Measurements from ENCODE around the gene RAB1B.
"Not testable (repeated sequence)": the region's sequence is repeated elsewhere in the genome, so short reads cannot be mapped to it uniquely, and the experiment has no call there.

Gene RAB1B

GRCh38 chr11:66239998-66240780, 28.2 kb upstream of the RAB1B start:
- DNase-seq (ENCODE audit: low spot score): no peak

- no peak for DNase-seq (ENCODE audit: low spot score)
Measured at GRCh38 chr11:66240781-66241136, 27.7 kb upstream of the RAB1B start.

- DNase-seq (ENCODE audit: low spot score): no peak
Measured at GRCh38 chr11:66242095-66242765, 26.2 kb upstream of the RAB1B start.

- DNase-seq (ENCODE audit: low spot score): no peak
Measured at GRCh38 chr11:66243782-66244535, 24.5 kb upstream of the RAB1B start.

- DNase-seq (ENCODE audit: low spot score): no peak
Measured at GRCh38 chr11:66247295-66247694, 21.1 kb upstream of the RAB1B start.

GRCh38 chr11:66247801-66248200, 20.6 kb upstream of the RAB1B start:
- no peak for DNase-seq (ENCODE audit: low spot score)

GRCh38 chr11:66248903-66249302, 19.5 kb upstream of the RAB1B start:
- no peak for DNase-seq (ENCODE audit: low spot score)

- DNase-seq (ENCODE audit: low spot score): no peak
Measured at GRCh38 chr11:66251809-66252208, 16.6 kb upstream of the RAB1B start.

GRCh38 chr11:66253081-66253480, 15.4 kb upstream of the RAB1B start:
- DNase-seq (ENCODE audit: low spot score): not testable (repeated sequence)

- DNase-seq (ENCODE audit: low spot score): no peak
Measured at GRCh38 chr11:66258473-66258893, 10.0 kb upstream of the RAB1B start.

GRCh38 chr11:66259225-66259624, 9.2 kb upstream of the RAB1B start:
- DNase-seq (ENCODE audit: low spot score): no peak

GRCh38 chr11:66259956-66260355, 8.5 kb upstream of the RAB1B start:
- DNase-seq (ENCODE audit: low spot score): no peak

- no peak for DNase-seq (ENCODE audit: low spot score)
Measured at GRCh38 chr11:66261578-66261977, 6.9 kb upstream of the RAB1B start.

GRCh38 chr11:66262191-66262590, 6.2 kb upstream of the RAB1B start:
- DNase-seq (ENCODE audit: low spot score): no peak

- no peak for DNase-seq (ENCODE audit: low spot score)
Measured at GRCh38 chr11:66262696-66263095, 5.7 kb upstream of the RAB1B start.

- no peak for DNase-seq (ENCODE audit: low spot score)
Measured at GRCh38 chr11:66263231-66263630, 5.2 kb upstream of the RAB1B start.

GRCh38 chr11:66263785-66264184, 4.7 kb upstream of the RAB1B start:
- DNase-seq (ENCODE audit: low spot score): no peak

- DNase-seq (ENCODE audit: low spot score): no peak
Measured at GRCh38 chr11:66264383-66264782, 4.1 kb upstream of the RAB1B start.

- peak; percentile 31 for DNase-seq (ENCODE audit: low spot score)
Measured at GRCh38 chr11:66264914-66265313, 3.5 kb upstream of the RAB1B start.

GRCh38 chr11:66265531-66266377, 2.7 kb upstream of the RAB1B start:
- DNase-seq (ENCODE audit: low spot score): no peak

GRCh38 chr11:66266378-66267038, 1.9 kb upstream of the RAB1B start:
- DNase-seq (ENCODE audit: low spot score): no peak

GRCh38 chr11:66267039-66267378, 1.4 kb upstream of the RAB1B start:
- no peak for DNase-seq (ENCODE audit: low spot score)

Data from CD4-positive, alpha-beta T cell treated with Interleukin-15 for 4 hours (primary cell).